CD1c-positive myeloid dendritic cell (primary cell): ENCODE data around the gene MRPL22.
"Not testable (repeated sequence)": the region's sequence is repeated elsewhere in the genome, so short reads cannot be mapped to it uniquely, and the experiment has no call there.

ENCODE experiments used
- DNase-seq: peaks from one replicate; pipeline ENCODE4 v3.0.0-alpha.2; 2016; ENCODE audit errors: extremely low spot score

The MRPL22 gene

DNA sequence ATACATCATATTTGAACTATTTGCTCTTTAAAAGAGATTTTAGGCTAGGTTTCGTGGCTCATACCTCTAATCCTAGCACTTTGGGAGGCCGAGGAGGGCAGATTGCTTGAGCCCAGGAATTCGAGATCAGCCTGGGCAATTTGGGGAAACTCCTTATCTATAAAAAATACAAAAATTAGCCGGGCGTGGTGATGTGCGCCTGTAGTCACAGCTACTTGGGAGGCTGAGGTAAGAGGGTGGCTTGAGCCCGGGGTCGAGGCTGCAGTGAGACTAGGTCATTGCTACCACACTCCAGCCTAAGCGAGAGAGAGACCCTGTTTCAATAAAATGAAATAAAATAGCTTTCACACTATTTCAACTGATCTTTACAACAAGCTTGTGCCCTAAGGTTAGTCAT, 500 bp upstream of the MRPL22 start:
- no peak for DNase-seq

DNA sequence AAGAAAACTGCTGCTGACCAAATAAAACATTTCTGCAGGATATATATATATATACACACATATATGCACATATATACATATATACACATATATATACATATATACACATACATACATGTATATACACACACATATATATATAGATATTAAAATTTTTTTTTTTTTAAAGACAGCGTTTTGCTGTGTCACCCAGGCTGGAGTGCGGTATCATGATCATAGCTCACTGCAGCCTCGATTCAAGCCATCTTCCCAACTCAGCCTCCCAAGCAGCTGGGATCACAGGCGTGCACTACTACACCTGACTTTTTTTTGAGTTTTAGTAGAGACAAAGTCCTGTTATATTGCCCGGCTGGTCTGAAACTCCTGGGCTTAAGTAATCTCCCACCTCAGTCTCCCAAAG, 2.7 kb downstream of the MRPL22 start:
- no peak for DNase-seq

DNA sequence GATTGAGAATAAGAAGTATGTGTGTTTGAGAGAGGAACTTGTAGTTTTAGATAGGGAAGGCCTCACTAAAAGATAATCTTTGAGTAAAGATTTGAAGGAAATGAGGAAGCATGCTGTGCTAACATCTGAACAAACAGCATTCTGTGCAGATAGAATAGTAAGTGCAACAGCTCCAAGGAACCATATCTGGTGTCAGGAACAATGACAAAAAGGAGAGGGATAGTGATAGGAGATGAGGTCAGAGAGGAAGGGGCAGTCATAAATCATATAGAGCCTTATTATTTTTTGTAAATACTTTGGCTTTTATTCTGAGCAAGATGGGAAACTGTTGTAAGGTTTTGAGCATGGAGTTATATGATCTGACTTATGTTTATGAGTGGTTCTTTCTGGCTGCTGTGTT, 3.8 kb downstream of the MRPL22 start:
- no peak for DNase-seq

DNA sequence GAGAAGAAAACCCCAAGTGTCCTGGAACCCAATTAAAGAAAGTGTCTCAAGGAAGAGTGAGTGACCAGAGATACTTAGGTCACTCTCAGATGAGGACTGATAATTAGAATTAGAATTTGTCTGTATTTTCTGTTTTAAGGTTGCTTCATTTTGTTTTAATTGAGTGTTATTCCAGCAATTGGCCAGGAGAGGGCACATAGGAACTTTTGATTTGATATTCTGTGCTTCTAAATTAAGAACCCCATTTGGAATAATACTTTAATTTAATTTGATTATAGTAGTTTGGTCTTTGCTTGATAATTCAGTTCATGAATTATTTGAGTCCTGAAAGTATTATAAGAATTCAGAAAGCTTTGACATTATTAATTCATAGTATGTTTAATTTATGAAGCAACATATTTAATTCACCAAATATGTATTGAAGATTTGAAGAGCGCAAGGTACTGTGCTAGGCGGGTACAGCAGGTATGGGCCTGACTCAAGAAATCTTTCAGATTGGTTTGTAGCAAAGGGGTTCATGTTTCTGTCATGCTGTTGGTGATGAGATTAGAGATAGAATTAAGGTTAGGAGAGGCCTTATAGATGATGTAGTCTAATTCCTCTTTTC, 4.9 kb downstream of the MRPL22 start:
- DNase-seq = peak; percentile 36

DNA sequence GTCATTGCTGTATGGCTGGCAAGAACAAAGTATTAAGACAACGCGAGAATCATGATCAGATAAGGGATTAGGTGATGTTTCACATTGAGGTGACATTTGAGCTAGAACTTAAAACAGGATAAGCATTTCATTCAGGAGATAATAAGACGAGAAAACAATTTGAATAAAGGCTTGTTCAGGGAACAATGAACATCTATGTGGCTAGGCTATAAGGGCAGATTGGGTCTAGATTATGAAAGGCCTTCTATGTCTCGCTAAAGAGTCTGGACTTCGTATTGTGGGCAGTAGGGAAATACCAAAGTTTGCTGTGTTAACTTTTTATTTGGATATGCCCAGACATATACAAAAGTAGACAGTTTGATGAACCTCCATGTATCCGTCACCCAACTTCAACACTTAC, 6.9 kb downstream of the MRPL22 start:
- DNase-seq = no peak

DNA sequence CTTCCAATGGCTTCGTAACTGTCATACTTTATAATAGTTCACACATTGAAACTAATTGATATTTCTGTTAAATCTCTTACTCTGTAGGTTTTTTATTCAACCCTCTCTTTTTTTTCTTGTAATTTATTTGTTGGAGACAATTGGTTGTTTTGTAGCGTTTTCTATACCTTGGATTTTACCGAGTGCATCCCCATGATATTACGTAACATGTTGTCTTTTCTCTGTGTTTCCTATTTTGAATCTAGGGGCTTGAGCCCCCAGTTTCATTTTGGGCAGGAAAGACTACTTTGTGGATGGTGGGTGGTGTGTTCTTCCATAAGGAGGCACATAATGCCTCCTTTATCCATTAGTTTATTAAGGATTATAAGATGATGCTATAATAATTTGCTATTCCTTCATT, 7.4 kb downstream of the MRPL22 start:
- no peak for DNase-seq

DNA sequence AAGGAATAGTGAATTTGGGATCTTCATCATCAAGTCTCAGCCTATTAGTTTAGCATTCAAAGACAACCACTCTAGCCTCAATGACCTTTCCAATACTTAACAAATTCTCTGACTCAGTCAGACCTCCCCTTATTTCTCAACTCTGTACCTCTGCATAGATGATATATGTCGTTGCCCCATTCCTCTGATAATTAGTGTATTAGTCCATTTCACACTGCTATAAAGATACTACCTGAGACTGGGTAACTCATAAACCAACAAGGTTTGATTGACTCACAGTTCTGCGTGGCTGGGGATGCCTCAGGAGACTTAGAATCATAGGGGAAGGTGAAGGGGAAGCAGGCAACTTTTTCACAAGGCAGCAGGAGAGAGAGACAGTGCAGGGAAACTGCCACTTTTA, 8.9 kb downstream of the MRPL22 start:
- DNase-seq = no peak

DNA sequence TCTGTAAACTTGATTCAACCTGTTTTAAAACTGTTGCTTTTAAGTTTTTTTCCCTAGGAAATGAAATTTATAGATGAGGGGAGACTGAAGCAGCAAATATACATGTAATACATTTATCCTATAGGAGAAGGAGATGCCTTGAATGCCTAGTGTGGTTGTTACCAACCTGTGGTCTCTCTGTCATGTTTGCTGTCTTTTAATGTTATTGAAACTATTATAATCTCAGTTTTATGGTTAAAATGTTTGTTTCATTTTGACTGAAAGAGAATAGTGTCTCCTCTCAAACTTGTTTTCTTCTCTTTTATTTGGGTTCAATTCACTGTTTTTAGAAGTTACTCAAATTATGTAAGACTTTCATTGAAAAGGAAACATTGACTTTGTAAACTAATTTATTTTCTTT, 15.8 kb downstream of the MRPL22 start:
- DNase-seq = no peak

DNA sequence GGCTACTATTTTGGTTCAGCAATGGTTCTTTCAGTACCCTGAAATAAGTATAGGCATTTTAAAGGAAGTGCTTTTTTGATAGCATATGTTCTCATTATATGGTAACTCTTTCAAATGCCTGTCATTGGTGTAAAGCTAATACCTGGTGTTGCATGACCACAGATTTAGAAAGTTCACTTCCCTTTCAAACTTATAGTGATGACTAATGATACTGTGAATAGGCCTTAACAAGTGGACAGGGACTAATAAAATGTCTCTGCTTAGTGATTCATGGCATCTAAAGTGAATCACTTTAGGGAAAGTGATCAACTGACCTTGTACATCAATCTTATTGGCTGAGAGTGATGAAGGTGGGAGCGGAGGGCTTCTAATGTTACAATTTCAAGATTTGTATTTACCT, 21.6 kb downstream of the MRPL22 start:
- no peak for DNase-seq

DNA sequence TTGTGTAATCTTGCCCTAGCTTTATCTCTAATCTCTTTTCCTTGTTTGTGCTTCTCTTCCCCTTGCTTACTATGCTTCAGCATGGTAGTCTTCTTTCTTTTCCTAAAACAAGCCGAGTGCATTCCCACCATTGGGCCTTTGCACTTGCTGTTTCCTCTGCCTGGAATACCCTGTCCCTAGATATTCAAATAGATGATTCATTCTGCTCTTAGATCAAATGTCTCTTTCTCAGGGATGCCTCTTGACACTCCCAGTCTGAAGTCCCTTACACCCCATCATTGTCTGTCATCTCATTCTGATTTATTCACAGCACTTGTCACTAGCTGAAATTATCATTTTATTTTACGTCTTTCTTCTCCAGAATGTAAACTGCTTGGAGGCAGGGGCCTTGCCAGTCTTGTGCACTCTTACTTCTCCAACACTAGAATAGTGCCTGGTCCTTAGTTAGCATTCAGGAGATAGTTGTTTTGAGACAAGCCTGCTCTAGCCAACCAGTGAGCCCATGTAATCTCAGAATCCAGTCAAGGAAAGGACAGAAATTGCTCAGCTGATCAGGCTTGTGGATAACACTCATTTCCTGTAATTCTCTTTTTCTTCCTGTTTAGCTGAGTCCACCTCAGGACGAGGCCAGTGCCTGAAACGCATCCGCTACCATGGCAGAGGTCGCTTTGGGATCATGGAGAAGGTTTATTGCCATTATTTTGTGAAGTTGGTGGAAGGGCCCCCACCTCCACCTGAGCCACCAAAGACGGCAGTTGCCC, 25.4 kb downstream of the MRPL22 start:
- DNase-seq = no peak

DNA sequence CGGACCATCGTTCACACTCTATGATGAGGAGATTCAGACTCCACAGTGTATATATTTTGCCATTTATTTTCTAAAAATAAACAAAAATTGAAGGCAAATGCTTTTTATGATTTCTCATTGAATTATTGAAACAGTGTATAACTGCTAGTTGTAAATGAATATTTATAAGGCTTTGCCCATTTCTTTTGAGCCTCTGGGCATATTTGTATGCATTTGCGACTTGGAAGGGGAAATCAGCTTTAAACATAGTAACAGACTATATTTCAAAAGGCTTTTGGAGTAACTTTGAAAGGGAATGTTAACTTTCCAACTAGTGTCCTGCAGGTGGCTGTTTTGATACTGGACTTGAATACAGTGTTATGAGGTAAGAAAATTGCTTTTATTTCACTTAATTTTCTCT, 26.0 kb downstream of the MRPL22 start:
- no peak for DNase-seq

DNA sequence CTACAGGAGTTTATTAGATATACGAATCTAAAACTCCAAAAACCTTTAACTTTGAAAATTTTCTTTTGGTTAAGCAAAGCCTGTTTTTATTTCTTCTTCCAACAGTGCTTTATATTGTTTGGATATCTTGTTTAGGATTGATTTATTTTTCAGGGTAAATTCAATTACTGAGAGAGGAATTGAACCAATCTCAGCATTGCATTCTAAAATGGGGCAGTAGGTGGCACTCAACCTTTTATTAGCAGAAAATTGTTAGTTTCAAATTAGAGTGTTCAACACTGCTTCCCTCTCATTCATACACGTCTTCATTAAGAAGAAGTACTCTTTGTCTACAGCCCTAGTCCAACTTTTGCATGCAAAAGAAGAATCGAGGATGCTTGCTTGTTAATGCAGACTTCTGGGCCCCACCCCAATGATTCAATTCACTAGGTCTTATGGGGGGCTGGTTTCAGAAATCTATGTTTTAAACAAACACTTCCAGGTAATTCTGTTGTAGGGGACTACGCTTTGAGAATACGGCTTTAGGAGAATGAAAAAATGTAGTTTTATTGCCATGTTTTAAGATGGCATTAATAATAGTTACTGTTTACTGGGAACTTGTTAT, 26.6 kb downstream of the MRPL22 start:
- DNase-seq = peak; percentile 21

DNA sequence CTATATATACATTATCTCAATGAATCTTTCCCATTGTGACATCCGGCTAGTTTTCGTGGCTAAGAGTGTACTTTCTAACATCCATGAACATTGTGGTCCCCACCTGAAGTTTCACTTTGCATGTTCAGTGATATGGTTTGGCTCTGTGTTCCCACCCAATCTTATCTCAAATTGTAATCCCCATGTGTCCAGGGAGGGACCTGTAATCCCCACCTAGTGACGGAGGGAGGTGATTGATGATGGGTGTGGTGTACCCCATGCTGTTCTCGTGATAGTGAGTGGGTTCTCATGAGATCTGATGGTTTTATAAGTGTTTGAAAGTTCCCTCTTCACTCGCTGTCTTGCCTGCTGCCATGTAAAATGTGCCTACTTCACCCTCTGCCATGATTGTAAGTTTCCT, 28.1 kb downstream of the MRPL22 start:
- DNase-seq = no peak

DNA sequence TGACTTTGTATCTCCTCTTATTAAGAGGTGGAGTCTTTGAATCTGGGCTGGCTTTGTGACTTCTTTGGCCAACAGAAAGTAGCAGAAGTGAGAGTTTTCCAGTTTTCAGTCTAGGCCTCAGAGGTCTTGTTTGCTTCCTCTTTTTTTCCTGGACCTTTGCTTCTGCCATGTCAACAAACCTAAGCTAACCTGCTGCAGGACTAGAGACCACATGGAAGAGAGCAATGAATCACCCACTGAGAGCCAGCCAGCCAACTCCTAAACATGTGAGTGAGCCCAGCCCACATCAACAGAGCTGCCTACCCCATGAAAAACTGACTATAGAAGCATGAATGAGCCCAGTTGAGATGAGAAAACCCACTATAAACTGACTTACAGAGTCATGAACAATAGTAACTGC, 29.9 kb downstream of the MRPL22 start:
- peak; percentile 34 for DNase-seq

DNA sequence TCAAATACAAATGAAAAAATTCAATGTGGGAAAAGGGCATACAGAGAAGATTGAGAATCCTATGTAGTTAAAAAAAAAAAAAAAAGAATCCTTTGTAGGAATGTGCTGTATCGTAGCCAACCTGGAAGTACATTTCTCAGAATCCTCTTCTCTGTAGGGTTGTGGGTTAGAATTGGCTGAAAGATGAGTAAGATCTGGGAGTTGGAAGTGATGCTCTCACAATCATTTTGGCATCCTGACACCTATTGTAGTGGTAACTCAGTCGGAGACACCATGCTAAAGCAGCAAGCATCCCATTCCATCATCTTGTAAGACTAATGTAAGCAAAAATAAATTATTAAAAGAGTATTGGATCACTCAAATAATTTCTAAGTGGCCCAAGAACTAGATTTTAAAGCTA, 30.6 kb downstream of the MRPL22 start:
- no peak for DNase-seq

DNA sequence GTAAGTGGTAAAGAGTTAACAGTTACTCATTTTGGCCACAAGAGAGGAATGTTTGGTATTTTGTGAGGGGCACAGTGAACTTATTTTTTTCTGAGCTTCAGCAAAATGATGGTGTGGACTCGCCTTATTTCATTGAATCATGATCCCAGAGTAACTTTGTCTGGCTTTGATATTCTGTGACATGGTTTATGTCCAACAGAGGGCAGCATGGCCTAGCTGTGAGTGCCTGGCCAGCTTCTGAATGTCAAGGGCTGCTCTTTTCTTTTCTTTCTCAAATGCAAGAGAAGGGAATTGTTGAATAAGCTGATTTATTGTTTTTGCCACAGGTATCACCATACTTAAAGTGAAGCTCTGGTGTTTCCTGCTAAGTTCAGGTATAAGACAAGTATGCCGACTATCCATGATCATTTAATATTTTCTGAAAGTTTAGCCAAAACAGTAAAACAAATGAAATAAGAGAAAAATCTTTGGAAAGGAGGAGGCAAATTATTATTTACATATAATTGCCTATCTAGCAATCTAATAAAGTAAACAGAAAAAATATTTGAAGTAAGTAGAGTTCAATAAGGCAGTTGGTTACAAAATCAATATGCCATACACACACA, 31.7 kb downstream of the MRPL22 start:
- peak; percentile 16 for DNase-seq

DNA sequence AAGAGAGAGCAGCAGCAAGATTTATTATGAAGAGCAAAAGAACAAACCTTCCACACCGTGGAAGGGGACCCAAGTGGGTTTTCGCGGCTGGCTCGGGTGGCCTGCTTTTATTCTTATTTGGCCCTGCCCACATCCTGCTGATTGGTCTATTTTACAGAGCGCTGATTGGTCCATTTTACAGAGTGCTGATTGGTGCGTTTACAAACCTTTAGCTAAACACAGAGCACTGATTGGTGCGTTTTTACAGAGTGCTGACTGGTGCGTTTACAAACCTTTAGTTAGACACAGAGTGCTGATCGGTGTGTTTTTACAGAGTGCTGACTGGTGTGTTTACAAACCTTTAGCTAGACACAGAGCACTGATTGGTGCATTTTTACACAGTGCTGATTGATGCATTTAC, 35.2 kb downstream of the MRPL22 start:
- not testable (repeated sequence) for DNase-seq

DNA sequence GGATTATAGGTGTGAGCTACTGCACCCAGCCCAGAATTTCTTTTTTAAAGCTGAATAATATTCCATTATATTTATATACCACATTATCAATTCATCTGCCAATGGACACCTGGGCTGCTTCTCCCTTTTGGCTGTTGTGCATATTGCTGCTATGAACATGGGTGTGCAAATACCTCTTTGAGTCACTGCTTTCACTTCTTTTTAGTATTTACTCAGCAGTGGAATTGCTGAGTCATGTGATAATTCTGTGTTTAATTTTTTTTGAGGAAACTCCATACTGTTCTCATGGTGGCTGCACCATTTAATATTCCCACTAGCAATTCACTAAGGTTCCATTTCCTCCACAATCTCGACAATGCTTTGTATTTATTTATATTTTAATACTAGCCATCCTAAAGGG, 36.5 kb downstream of the MRPL22 start:
- peak; percentile 44 for DNase-seq

DNA sequence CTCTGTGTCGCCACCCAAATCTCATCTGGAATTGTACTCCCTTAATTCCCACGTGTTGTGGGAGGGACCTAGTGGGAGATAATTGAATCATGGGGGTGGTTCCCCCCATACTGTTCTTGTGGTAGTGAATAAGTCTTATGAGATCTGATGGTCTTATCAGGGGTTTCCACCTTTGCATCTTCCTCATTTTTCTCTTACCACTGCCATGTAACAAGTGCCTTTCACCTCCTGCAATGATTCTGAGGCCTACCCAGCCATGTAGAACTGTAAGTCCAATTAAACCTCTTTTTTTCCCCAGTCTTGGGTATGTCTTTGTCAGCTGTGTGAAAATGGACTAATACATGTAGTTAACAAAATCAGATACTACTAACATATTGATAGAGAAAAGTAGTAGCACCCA, 37.4 kb downstream of the MRPL22 start:
- not testable (repeated sequence) for DNase-seq

DNA sequence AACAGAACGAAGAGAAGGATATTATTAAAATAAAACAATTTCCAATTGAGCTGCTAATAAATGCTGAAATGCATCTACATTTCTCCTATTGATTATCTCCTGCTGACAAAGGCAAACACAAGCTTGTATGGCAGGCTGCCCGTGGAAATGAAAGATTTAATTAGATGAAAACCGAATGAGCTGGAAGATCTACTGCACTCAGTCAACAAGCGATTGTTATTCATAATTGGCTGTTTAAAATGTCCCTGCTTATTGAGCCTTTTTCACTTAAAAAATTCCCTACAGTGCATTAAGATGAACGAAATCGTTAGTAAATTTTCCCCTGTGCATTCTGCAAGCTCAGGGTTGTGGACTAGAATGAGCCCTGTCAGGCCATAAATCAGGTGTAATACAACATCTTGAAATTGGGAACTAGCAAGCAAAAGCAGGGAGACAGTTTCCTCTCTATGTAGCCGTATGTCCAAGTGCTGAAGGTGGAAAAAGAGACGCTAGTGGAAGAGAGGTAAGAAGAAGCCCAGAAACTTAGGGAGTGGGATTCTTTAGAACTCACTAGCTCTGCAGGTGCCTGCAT, 44.2 kb downstream of the MRPL22 start:
- DNase-seq = no peak

DNA sequence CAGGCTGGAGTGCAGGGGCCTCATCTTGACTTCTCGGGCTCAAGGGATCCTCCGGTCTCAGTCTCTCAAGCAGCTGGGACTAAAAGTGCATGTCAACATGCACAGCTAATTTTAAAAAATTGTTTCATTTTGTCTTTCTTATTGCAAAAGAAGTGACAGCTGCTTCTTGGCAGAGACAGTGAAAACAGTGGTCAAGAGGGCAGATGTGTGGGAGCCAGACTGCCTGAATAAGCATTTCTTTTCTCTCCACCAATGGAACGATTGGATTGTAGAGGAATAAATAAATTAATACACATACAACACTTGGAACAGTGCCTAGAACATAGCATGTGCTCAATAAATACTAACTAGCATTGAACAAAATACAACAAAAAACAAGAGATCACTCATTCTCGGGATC, 45.3 kb downstream of the MRPL22 start:
- DNase-seq = no peak

DNA sequence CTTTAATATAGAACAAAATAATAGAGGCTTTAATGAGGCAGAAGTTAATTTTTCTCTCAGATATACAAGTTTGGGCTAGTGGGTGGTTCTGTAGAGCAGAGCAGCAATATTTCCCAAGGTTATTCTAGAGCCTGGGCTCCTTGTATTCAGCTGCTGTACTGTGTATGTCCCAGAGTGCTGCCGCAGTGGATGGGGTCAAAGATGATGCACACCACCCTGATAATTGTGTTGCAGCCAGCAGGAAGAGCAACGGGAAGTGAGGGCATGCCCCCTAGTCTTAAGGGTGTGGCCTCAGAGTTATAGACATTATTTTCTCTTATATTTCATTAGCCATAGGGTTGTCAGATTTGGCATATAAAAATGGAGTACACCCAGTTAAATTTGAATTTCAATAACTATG, 48.8 kb downstream of the MRPL22 start:
- no peak for DNase-seq

DNA sequence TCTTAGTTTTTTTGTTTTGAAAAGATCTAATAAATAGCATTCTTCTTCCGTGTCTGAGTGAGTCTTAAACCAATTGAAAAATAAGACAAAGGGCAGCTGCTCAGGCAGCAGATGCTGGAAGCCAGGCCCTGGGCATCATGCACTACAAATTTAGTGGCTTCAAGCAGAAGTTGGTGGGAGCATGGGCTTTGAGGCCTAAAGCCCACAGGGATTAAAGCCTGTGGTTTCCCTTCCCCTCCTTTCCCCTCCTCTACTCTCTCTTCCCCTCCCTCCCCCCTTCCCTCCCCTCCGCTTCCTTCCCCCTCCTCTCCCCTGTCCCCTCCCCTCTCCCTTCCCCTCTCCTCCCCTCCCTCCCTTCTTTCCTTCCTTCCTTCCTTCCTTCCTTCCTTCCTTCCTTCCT, 52.6 kb downstream of the MRPL22 start:
- DNase-seq = no peak
